ENCODE results near the gene ZNF385D.

The ZNF385D gene

GRCh38 chr3:21734746-21735145 is 16.3 kb downstream of the ZNF385D start:
- H3K4me3 ChIP-seq (ENCODE audit: low read depth, low read length) = no peak overlapping the region
- TF ChIP-seq CTCF (IDR thresholded peaks at IDR 0.05; ENCODE audit: low read depth, low read length) = no peak

GRCh38 chr3:21729888-21730459 is 21.0 kb downstream of the ZNF385D start:
- H3K4me3 ChIP-seq (ENCODE audit: low read depth, low read length) = no peak overlapping the region
- no peak for TF ChIP-seq CTCF (IDR thresholded peaks at IDR 0.05; ENCODE audit: low read depth, low read length)

GRCh38 chr3:21729331-21729730 is 21.7 kb downstream of the ZNF385D start:
- H3K4me3 ChIP-seq (ENCODE audit: low read depth, low read length) = no peak overlapping the region
- TF ChIP-seq CTCF (IDR thresholded peaks at IDR 0.05; ENCODE audit: low read depth, low read length) = no peak

GRCh38 chr3:21722768-21723167 is 28.2 kb downstream of the ZNF385D start:
- no peak overlapping the region for H3K4me3 ChIP-seq (ENCODE audit: low read depth, low read length)
- no peak for TF ChIP-seq CTCF (IDR thresholded peaks at IDR 0.05; ENCODE audit: low read depth, low read length)

- H3K4me3 ChIP-seq (ENCODE audit: low read depth, low read length) = no peak overlapping the region
- no peak for TF ChIP-seq CTCF (IDR thresholded peaks at IDR 0.05; ENCODE audit: low read depth, low read length)
Observed at GRCh38 chr3:21722301-21722700, 28.7 kb downstream of the ZNF385D start.

GRCh38 chr3:21718943-21719591 is 31.9 kb downstream of the ZNF385D start:
- TF ChIP-seq CTCF (IDR thresholded peaks at IDR 0.05; ENCODE audit: low read depth, low read length) = no peak
- no peak overlapping the region for H3K4me3 ChIP-seq (ENCODE audit: low read depth, low read length)

GRCh38 chr3:21718161-21718765 is 32.7 kb downstream of the ZNF385D start:
- no peak for TF ChIP-seq CTCF (IDR thresholded peaks at IDR 0.05; ENCODE audit: low read depth, low read length)
- no peak overlapping the region for H3K4me3 ChIP-seq (ENCODE audit: low read depth, low read length)
